GM12872 (cell line): Measurements from ENCODE around the gene CLPTM1.

ENCODE experiments used
- TF ChIP-seq, protein P1 (sequence below): IDR thresholded peaks from 3 replicates; pipeline ENCODE4 v1.5.1; 2011; ENCODE audit warnings: low read depth, mild to moderate bottlenecking, low read length, moderate library complexity; ENCODE audit not compliant: insufficient read depth

Gene CLPTM1

DNA sequence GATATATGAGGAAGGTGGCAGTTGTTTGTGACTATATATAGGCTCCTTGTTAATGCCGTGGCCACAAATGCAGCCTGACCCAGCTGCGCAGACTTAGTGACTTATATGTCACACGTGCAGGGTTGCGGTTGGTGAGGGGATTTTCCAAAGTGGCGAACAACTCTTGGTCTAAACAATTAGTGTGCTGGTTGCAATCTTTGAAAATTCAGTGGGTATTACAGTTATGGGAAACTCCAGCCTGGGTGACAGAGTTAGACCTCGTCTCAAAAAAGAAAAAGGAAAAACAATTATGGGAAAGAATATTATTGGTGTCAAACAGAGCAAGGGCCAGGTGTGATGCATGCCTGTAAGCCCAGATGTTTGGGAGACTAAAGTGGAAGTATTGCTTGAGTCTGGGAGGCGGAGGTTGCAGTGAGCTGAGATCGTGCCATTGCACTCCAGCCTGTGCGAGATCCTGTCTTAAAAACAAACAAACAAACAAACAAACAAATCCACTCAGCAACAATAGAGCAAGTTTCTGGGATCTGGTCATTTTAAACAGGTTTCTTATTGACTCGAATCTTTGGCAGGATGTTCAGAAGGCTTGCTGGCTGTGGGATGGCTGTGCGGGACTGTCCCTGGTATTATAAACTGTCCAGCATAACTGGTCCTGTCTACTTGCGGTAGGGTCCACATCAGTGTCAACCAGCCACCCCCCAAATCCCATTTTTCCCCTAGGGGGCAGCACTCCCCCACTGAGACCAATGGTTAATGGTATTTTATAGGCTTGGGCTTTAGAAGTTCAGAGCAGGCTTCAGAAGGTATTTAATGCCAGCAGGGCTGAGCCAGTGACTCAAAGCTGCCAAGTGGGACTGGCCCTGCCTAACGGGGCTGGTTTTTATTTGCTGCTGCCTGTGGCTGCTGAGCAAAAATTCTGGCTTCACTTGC, 61.5 kb downstream of the CLPTM1 start:
- TF ChIP-seq, protein P1, sequence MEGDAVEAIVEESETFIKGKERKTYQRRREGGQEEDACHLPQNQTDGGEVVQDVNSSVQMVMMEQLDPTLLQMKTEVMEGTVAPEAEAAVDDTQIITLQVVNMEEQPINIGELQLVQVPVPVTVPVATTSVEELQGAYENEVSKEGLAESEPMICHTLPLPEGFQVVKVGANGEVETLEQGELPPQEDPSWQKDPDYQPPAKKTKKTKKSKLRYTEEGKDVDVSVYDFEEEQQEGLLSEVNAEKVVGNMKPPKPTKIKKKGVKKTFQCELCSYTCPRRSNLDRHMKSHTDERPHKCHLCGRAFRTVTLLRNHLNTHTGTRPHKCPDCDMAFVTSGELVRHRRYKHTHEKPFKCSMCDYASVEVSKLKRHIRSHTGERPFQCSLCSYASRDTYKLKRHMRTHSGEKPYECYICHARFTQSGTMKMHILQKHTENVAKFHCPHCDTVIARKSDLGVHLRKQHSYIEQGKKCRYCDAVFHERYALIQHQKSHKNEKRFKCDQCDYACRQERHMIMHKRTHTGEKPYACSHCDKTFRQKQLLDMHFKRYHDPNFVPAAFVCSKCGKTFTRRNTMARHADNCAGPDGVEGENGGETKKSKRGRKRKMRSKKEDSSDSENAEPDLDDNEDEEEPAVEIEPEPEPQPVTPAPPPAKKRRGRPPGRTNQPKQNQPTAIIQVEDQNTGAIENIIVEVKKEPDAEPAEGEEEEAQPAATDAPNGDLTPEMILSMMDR = peak; percentile 73

DNA sequence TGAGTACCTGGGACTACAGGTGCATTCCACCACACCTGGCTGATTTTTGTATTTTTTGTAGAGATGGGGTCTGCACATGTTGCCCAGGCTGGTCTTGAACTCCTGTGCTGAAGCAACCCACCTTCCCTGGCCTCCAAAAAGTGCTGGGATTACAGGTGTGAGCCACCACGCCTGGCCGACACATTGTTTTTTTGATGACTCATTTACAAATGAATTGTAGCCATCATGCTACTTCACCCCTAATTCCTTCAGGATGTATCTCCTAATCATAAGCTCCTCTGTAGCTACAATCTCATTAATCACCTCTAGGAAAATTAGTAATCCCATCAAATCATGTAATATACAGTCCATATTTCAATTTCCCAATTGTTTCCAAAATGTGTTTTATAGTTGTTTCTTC, 64.0 kb downstream of the CLPTM1 start:
- TF ChIP-seq, protein P1 = no peak

DNA sequence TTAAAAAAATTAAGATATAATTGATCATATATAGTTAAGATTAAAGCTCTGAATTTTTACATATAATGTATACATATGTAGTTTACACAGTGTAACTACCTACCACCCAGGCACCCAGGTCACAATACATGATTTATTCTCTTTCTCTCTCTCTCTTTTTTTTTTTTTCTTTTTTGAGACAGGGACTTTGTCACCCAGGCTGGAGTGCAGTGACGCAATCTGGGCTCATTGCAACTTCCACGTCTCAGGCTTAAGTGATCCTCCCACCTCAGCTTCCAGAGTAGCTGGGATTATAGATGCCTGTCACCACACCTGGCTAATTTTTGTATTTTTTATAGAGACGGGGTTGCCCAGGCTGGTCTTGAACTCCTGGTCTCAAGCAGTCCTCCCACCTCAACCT, 64.9 kb downstream of the CLPTM1 start:
- TF ChIP-seq, protein P1 = no peak

DNA sequence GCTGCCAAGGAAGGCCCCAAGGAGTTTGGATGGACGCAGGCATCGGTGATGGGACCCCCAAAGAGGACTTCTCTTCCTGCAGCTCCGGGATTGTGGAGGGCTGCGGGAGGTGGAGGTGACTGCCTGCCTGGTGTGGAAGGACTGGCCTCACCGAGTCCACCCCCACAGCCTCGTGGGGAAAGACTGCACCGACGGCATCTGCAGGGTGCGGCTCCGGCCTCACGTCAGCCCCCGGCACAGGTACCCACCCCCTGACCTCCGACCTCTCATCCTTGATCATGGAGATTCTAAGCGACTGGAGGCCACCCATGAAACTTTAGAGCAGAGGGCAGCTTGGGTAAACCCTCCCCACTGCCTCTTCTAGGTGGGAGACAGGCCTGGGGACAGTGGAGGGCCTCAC, 66.8 kb downstream of the CLPTM1 start:
- TF ChIP-seq, protein P1 = no peak

DNA sequence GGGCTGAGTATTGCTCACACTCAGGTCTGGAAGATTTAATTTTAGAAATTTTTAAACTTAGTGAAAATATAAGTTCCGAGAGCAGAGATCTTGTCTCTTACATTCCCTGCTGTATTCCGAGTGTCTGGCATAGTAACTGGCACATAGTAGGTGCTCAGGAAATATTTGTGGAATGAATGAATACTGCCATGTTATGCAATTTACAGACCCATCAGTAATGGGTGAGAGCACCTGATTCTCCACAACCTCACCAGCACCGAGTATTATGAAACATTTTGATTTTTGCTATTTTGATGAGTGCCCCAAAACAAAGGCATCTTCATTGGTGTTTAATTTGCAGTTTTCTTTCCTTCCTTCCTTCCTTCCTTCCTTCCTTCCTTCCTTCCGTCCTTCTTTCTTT, 67.9 kb downstream of the CLPTM1 start:
- TF ChIP-seq, protein P1 = no peak

DNA sequence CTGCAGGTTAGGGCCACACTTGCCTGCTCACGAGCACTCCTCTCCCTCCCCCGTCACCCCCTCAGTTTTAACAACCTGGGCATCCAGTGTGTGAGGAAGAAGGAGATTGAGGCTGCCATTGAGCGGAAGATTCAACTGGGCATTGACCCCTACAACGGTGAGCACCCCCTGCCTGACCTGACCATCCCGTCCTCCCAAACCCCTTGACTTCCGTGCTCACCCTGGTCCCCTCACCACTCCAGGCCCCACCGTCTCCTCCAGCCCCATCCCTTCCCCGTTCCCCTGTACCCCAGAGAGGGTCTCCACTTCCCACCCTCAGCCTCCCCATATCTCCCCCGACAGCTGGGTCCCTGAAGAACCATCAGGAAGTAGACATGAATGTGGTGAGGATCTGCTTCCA, 70.1 kb downstream of the CLPTM1 start:
- TF ChIP-seq, protein P1 = no peak

DNA sequence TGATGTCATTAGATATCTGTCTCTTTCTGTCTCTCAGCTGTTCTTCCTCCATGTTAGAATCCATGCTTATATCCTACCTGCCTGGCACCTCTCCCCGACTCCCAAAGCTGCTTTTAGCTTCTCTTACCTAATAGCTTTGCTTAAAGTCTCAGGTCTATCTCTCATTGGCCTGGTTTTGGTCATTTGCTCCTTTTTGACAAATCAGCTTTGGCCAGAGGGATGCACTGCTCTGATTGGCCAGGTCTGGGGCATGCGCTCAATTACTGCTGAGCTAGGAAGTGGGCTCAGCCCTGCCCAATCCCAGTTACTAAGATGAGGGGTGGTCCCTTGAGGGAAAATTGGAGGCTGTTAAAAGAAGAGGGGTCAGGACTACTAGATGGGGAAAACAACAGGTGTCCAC, 72.2 kb downstream of the CLPTM1 start:
- TF ChIP-seq, protein P1 = no peak
